Nephron (organoid): ENCODE measurements around the gene UBE3D.
"Not testable (repeated sequence)": the region's sequence is repeated elsewhere in the genome, so short reads cannot be mapped to it uniquely, and the experiment has no call there.

Experiments
- H3K27ac Mint-ChIP-seq, 3 experiments: 2 replicates each; pipeline ENCODE4 v1.8.0; 2020; ENCODE audit warnings: mixed read lengths in 3 of 3, mild to moderate bottlenecking in 2 of 3, moderate library complexity in 1 of 3
- H3K27me3 Mint-ChIP-seq: 2 replicates; pipeline ENCODE4 v1.8.0; 2021; ENCODE audit warnings: low read depth, mild to moderate bottlenecking, moderate library complexity, mixed read lengths
- H3K36me3 Mint-ChIP-seq: 2 replicates; pipeline ENCODE4 v1.8.0; 2020; ENCODE audit warnings: low read depth, mixed read lengths
- H3K4me1 Mint-ChIP-seq: 2 replicates; pipeline ENCODE4 v1.8.0; 2020; ENCODE audit warnings: mixed read lengths
- H3K4me3 Mint-ChIP-seq, 3 experiments: 2 replicates each; pipeline ENCODE4 v1.8.0; 2020; ENCODE audit warnings: mild to moderate bottlenecking in 3 of 3, mixed read lengths in 3 of 3, moderate library complexity in 2 of 3
- H3K9me3 Mint-ChIP-seq: 2 replicates; pipeline ENCODE4 v1.8.0; 2020; ENCODE audit warnings: mixed read lengths
- CTCF ChIP-seq, 3 experiments: fragments of 200-600 bp; sonication (generic); IDR thresholded peaks; one replicate each; pipeline ENCODE4 v1.5.0; 2021; ENCODE audit warnings: antibody characterized with exemption in 3 of 3; ENCODE audit not compliant: unreplicated experiment in 3 of 3

UBE3D gene

GRCh38 chr6:82951935-82952334 lies 113.7 kb downstream of the UBE3D start:
- Mint-ChIP-seq H3K4me3 (no peak overlapping the region), H3K27ac (no peak overlapping the region), H3K27me3 (no peaks in the 10 kb centered on the region), H3K9me3 (peaks cover 21% of the 10 kb centered on the region), H3K36me3 (peaks cover 50% of the 10 kb centered on the region), H3K4me1 (peaks cover 22% of the 10 kb centered on the region)
- TF ChIP-seq CTCF (IDR thresholded peaks at IDR 0.05; ENCODE audit: unreplicated experiment in 3 of 3) = no peak

DNA sequence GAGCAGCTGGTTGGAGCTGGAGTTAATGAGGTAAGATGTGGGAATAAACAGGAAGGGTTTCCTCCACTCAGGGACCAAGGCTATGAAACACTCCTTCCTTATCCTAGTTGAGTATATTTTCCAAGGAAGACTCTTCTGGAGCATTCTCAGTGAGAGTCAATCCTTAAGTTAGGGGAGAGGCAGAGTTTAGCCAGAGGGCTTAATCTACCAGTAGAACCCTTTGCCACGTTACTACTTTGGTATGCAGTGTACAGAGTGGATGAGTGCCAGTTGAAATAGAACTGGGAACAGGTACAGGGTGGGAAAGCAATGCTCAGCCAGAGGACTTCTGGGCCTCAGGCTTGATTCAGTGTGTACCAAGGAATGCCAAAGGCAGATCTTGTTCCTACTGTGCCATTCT lies 114.3 kb downstream of the UBE3D start:
- H3K9me3 Mint-ChIP-seq = peaks cover 21% of the 10 kb centered on the region
- H3K27ac Mint-ChIP-seq = no peak overlapping the region
- no peak overlapping the region for H3K4me3 Mint-ChIP-seq
- peaks cover 20% of the 10 kb centered on the region for H3K4me1 Mint-ChIP-seq
- no peaks in the 10 kb centered on the region for H3K27me3 Mint-ChIP-seq
- H3K36me3 Mint-ChIP-seq = peaks cover 55% of the 10 kb centered on the region
- no peak for TF ChIP-seq CTCF (IDR thresholded peaks at IDR 0.05; ENCODE audit: unreplicated experiment in 3 of 3)

GRCh38 chr6:82930915-82931314 lies 134.7 kb downstream of the UBE3D start:
- H3K27ac Mint-ChIP-seq, H3K4me3 Mint-ChIP-seq, H3K27me3 Mint-ChIP-seq: not testable (repeated sequence)
- H3K4me1 Mint-ChIP-seq = peaks cover 10% of the 10 kb centered on the region
- peaks cover 79% of the 10 kb centered on the region for H3K36me3 Mint-ChIP-seq
- H3K9me3 Mint-ChIP-seq = peaks cover 45% of the 10 kb centered on the region

DNA sequence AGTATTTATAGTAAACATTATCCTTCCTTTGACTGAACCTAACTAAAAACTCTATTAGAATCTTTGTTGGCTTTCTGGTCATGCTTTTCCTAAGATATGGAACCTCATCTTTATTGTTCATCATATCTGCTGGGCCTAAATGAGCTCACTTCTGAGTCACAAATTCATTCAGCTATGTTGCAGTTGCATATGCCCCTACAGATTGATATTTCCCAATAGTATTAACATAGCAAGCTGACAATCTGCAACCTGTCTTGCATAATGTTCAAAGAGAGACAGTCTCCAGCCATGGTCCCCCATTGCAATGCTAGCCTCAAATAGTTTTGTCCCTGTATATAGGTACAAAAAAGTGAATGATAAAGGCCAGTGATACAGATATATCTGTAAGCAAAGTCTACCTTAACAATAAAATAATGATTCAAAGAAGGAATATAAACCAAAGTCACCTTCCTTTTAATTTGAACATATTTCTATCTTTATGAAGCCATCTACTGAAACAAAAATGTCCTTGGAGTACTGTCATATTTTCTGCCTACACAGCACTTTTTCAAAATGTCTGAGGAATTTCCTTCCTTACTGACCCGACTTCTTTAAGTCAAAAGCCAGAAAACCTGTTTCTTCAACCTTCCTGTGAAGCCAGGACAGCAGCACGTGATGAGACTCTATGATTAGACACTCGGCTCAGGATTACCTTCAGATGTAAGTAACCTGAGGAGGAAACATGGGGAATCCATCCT lies 140.7 kb downstream of the UBE3D start:
- Mint-ChIP-seq H3K4me3 (no peak overlapping the region), H3K27ac (no peak overlapping the region), H3K9me3 (peaks cover 11% of the 10 kb centered on the region), H3K4me1 (no peaks in the 10 kb centered on the region), H3K27me3 (no peaks in the 10 kb centered on the region), H3K36me3 (peaks cover 29% of the 10 kb centered on the region)
- TF ChIP-seq CTCF (IDR thresholded peaks at IDR 0.05; ENCODE audit: unreplicated experiment in 3 of 3) = no peak

DNA sequence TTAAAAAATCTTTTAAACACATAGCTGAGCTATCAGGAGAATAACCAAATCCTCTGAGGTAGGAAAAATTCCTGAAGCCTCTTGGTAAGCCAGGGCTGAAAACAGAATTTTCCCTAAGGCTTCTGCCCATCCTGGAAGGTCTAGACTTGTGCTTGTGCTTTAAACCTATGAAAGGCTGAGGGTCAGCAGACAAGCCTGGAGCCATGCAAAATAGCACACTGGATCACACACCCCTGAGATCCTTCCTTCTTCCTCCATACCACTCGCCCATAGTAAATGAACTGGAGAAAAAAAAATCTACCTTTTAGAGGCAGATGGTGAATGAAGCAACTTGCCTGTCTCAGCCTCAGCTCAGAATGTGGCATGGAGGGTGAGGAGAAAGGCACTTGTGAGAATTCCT lies 144.4 kb downstream of the UBE3D start:
- H3K27me3 Mint-ChIP-seq = no peaks in the 10 kb centered on the region
- peaks cover 20% of the 10 kb centered on the region for H3K9me3 Mint-ChIP-seq
- no peaks in the 10 kb centered on the region for H3K4me1 Mint-ChIP-seq
- peaks cover 36% of the 10 kb centered on the region for H3K36me3 Mint-ChIP-seq
- no peak overlapping the region for H3K4me3 Mint-ChIP-seq
- H3K27ac Mint-ChIP-seq = no peak overlapping the region
- TF ChIP-seq CTCF (IDR thresholded peaks at IDR 0.05; ENCODE audit: unreplicated experiment in 3 of 3) = no peak

DNA sequence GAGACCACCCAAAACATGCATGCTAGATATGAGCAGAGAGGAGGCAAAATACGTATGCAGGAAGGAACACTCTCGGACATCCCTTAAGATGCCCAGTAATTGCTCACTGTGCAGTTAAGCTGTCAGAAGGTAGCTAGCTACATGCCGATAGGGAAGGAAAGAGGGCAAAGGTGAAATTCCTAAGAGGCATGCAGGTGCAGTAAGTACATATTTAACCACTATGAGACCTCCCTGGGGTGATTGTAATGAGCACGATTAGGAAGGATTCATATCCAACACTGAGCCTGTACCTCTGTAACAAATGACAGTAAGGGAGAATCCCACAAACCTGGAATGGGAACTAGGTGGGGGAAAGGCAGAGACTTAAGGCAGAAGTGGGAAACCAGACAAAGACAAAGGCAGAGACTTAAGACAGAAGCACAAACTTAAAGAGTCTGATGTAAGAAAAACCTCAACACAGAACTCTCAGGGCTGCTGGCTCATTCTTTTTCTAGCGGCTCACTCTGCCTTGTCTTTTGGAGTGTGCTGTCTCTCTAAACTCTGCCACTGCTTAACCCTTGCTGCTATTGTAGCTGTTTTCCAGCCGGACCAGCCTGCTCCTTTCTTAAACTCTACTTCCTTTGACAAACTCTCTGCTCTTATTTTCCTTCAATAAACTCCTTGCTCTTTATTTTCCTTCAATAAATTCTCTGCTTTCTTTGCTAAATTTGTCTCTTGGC lies 148.1 kb downstream of the UBE3D start:
- Mint-ChIP-seq H3K36me3 (peaks cover 36% of the 10 kb centered on the region), H3K4me1 (no peaks in the 10 kb centered on the region), H3K4me3 (no peak overlapping the region), H3K9me3 (peaks cover 20% of the 10 kb centered on the region), H3K27me3 (no peaks in the 10 kb centered on the region), H3K27ac (peak overlapping the region in 2 of 3 experiments; percentile 43 to 48)
- TF ChIP-seq CTCF (IDR thresholded peaks at IDR 0.05; ENCODE audit: unreplicated experiment in 3 of 3) = no peak
